SW480 (cell line): Measurements from ENCODE around the gene MCF2L2.

Experiments
- DNase-seq: peaks from one replicate; pipeline ENCODE4 v3.0.0-alpha.2; 2016; ENCODE audit warnings: low spot score

Gene MCF2L2

GRCh38 chr3:183291497-183292031, 136.9 kb downstream of the MCF2L2 start:
- no peak for DNase-seq

GRCh38 chr3:183290216-183290615, 138.2 kb downstream of the MCF2L2 start:
- DNase-seq, result no peak

- no peak for DNase-seq
Observed at GRCh38 chr3:183288117-183288516, 140.3 kb downstream of the MCF2L2 start.

DNA sequence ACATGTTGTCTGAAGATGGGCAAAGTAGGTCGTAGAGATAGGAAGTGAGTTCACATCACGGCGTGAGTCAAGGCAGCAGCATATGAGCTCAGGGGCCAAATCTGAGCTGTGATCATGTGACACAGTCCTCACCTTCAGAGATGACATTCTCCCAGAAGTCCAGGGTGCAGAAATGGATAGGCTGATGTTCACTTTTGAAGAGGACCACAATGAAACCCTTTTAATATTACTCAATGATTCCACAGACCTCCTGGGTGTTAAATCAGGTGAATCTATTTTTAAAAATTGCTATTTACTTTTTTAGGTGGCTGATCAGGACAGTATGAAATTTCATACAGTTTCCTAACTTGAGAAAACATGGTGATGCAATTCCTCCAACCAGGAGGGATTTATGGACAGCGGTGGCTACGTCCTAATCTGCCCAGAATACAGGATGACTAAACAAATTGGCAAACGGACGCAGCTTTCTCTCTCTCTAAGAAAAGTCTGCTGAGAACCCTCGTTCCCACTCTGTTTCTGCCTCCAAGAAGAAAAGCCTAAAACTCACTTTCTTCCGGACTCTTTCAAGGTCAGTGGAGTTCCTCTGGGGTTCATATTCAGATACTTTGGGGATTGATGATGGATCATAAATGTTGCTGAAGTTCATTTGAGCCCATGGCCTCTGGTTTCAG, 141.0 kb downstream of the MCF2L2 start:
- DNase-seq, result no peak

- DNase-seq, result peak; percentile 95
Observed at GRCh38 chr3:183285828-183286457, 142.5 kb downstream of the MCF2L2 start.

DNA sequence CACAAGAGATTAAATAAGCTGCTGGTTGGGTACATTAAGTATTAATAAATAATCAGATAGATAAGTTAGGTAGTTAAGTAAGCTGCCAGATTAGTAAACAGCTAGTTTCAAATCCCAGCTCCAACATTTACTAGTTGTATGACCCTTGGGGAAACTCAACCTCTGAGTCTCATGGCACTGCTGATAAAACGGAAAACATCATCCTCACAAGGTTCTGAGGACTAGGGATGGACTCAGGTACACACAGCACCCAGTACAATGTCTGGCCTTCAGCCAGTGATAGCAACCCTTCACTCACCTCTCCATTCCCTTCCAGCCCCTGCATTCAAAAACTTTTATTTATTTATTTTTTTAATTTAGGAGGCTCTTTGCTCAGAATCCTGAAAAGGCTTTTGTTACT, 143.1 kb downstream of the MCF2L2 start:
- DNase-seq, result no peak

DNA sequence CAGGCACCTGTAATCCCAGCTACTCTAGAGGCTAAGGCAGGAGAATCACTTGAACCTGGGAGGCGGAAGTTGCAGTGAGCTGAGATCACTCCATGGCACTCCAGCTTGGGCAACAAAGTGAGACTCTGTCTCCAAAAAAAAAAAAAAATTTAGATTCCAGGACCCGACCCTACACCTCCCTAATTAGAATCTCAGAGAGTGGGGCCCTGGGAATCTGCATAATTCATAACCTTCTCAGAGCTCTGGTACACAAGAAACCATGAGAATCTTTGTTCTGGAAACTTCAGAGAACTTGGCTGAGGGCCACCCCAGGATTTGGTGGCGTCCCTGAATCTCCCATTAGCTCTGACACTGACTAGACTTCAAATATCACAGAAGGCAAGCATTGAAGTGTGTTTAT, 143.8 kb downstream of the MCF2L2 start:
- DNase-seq, result no peak

DNA sequence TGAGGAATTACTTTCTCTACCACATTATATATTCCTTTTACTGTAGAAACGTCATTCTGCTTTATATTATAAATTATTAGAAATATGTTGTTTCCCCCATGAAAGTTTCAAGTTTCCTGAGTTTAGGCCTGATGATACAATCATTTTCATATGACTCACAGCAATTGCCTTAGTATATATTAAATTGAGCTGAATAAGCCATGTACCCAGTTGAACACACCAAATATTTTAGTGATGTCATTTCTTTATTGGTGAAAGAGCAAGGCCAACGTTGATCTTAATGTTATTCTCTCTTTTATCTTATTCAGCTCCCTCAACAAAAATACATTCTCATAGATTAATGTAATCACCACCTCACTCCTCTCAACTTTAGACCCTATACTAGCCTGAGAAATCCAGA, 144.5 kb downstream of the MCF2L2 start:
- DNase-seq, result no peak

GRCh38 chr3:183281126-183281797, 147.2 kb downstream of the MCF2L2 start:
- DNase-seq, result peak; percentile 81

DNA sequence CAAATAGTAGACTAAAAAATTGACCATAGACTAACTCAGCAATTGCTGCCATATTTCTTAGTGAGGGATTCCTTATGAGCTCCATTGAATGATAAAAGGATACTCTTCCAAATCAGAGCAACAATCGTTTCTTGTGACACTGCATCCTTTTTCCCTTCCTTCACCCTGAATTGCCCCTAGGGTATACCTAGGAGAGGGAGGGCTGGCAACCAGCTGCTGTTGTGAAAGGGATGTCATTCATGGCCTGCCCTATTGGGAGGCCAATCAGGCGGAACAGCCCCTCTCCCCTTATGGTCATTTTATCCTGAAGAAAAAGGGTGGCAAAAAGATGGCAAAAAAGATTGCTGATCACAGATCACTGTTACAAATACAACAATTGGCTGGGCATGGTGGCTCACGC, 149.0 kb downstream of the MCF2L2 start:
- DNase-seq, result no peak

DNA sequence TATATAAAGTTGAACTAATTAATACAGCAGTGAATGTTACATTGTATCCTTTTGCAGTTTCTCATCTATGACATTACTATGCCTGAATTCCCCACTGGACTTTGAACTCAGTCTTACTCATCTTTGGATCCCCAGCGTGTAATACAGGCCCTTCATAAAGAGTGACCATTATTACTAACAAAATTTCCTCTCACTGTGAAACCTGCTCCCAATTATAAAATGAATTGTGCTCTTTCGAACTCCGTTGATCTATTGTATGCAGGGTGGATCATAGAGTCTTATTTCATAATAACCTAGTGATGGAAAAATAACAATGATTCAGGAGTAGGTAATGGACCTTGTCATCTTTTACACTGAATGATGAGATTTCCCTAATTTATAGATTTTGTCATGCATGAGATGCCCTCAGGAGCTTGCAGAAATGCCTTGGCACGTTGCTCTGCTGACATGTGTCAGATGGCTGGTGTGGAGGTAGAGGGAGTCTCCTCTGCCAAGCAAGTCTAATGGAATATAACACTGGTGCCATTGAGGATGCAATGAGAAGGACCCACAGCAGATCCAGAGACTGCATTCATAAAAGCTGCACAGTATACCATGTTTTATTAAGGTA, 149.8 kb downstream of the MCF2L2 start:
- peak; percentile 69 for DNase-seq

DNA sequence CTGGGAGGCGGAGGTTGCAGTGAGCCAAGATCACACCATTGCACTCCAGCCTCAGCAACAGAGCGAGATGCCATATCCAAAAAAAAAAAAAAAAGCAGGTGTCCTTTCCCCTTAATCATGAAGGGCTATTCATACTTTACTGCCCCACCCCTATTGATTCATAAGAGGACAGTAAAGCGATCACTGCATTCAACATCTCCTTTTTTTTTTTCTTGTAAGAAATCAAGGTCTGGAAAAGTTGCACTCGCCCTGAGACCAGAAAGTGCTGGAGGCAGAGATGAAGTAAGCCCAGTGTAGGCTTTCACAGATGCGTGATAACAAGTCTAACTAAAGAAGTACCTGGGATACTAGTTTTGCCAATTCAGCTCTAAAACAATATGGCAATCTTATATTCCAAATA, 151.2 kb downstream of the MCF2L2 start:
- no peak for DNase-seq

DNA sequence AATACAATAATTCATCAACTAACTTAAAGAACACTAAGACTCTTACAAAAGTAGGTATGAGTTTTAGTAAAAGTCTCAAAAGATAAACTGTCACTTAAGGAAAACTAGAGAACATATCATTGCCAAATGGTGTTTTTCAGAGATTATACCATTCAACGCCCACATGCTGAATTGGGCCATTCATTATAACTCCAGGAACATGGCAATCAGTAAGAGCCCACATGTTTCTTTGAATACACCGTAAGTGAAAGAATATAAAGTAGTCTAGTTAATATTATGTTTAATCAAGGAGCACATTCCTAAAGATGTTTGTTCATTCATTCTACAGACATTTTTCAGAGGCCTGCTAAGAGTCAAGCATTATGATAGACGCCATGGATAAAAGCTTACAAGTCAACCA, 152.5 kb downstream of the MCF2L2 start:
- DNase-seq, result no peak

- no peak for DNase-seq
Observed at GRCh38 chr3:183275418-183275817, 153.0 kb downstream of the MCF2L2 start.

GRCh38 chr3:183274609-183275008, 153.8 kb downstream of the MCF2L2 start:
- no peak for DNase-seq

DNA sequence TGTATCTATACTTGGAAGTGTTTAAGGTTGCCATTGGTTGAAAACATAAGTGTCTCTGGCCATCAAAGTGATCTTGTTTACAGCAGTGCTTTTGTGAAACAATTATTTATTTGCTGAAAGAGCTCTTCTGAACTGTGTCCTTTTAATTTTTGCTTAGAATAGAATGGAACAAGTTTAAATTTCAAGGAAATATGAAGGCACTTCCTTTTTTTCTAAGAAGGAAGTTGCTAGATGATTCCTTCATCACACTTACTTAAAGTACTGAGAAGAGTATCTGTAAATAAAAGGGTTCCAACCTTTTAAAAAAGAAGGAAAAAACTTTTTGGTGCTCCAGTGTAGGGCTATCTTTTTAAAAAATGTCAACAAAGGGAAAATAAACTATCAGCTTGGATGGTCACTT, 155.6 kb downstream of the MCF2L2 start:
- no peak for DNase-seq

GRCh38 chr3:183272142-183272541, 156.3 kb downstream of the MCF2L2 start:
- no peak for DNase-seq

DNA sequence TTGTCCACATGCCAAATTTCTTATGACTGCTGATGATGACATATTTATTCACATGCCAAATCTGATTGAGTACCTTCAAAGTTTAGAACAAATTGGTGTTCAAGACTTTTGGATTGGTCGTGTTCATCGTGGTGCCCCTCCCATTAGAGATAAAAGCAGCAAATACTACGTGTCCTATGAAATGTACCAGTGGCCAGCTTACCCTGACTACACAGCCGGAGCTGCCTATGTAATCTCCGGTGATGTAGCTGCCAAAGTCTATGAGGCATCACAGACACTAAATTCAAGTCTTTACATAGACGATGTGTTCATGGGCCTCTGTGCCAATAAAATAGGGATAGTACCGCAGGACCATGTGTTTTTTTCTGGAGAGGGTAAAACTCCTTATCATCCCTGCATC, 158.1 kb downstream of the MCF2L2 start:
- no peak for DNase-seq

DNA sequence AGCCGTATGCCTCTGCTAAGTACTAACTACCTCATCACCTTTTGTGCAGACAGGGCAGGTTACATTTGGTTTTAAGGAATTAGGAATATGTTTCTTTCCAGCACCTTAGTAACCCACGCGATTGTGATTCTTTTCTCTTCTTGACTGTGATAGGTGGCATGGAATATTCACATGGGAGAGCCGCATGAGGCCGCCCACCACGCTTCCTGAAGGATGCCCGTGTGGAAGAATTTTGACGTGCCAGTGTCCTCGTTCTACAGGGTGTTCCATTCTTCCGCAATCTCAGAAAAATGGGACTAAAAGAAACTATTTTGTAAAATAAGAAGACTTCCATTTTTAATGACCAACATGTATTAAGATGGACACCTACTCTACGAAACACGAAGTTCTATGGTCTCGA, 159.1 kb downstream of the MCF2L2 start:
- no peak for DNase-seq

GRCh38 chr3:183268366-183268765, 160.1 kb downstream of the MCF2L2 start:
- no peak for DNase-seq

DNA sequence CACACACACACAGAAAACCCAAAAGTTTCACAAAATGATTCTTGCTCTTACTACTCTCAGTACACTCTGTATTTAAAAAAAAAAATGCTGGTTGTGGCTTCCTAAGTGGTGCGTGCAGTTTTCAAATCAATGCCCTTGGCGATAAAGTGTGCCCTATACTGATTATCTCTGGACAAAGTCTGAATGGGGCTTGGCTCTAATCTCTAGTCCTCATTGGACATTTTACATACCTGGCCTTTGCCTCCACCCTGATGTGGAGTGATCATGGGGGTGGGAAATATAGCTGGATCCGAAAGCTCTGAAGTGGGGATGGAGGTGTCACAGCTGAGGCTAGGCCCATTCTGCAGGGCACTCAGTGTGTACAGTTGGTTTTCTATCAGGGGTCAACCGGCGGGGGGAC, 161.3 kb downstream of the MCF2L2 start:
- no peak for DNase-seq

DNA sequence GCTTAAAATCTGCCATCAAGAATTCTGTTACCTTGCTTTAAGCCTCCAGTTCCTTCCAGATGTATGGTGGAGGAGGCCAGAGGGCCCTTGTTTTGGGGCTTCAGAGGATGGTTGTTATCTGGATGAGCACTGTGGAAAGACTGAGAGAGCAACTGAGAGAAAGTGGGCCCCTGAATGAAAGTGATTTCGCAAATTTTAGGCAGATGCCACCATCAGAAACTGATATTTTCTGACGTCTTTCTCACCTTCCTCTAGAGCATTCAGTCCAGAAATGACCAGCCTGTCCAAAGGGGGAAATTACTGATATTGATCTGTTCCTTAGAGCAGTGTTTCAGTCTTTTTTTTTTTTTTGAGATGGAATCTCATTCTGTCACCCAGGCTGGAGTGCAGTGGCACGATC, 162.0 kb downstream of the MCF2L2 start:
- DNase-seq, result no peak
